HUES48 (cell line): ENCODE results near the gene TNFRSF18.

Experiments used
- H3K27ac ChIP-seq: one replicate; pipeline ENCODE4 v1.7.0; 2013; ENCODE audit warnings: low read depth, low read length, inconsistent platforms
- H3K27me3 ChIP-seq: 2 replicates; pipeline ENCODE4 v1.6.1; 2013; ENCODE audit warnings: mild to moderate bottlenecking, low read length; ENCODE audit not compliant: control insufficient read depth, insufficient read depth
- H3K36me3 ChIP-seq: 2 replicates; pipeline ENCODE4 v1.6.1; 2013; ENCODE audit warnings: low read length; ENCODE audit not compliant: control insufficient read depth, insufficient read depth
- H3K4me1 ChIP-seq: 2 replicates; pipeline ENCODE4 v1.6.1; 2013; ENCODE audit warnings: mild to moderate bottlenecking, low read length; ENCODE audit not compliant: control insufficient read depth, insufficient read depth
- H3K4me3 ChIP-seq: 2 replicates; pipeline ENCODE4 v1.5.1; 2013; ENCODE audit warnings: mild to moderate bottlenecking, low read depth, low read length
- H3K9ac ChIP-seq: 2 replicates; pipeline ENCODE4 v1.6.1; 2013; ENCODE audit warnings: mild to moderate bottlenecking, low read depth, low read length, moderate library complexity
- H3K9me3 ChIP-seq: 2 replicates; pipeline ENCODE4 v1.6.1; 2013; ENCODE audit warnings: low read length; ENCODE audit not compliant: control insufficient read depth, insufficient read depth

Gene TNFRSF18

GRCh38 chr1:1155258-1155657, 51.1 kb downstream of the TNFRSF18 start:
- H3K4me3 ChIP-seq: no peak overlapping the region
- H3K9ac ChIP-seq: no peak overlapping the region
- no peaks in the 10 kb centered on the region for H3K36me3 ChIP-seq
- H3K9me3 ChIP-seq: 0 out of 2 replicates have a peak, but pooled peaks cover 4% of the 10 kb centered on the region
- H3K4me1 ChIP-seq: peaks cover 3% of the 10 kb centered on the region; the same call in 1 of the 2 replicates
- no peaks in the 10 kb centered on the region; the same call in 1 of the 2 replicates for H3K27me3 ChIP-seq
- H3K27ac ChIP-seq: no peak overlapping the region

- Histone ChIP-seq H3K9ac (no peak overlapping the region), H3K9me3 (0 out of 2 replicates have a peak, but pooled peaks cover 4% of the 10 kb centered on the region), H3K4me3 (no peak overlapping the region), H3K27ac (no peak overlapping the region), H3K4me1 (peaks cover 3% of the 10 kb centered on the region; the same call in 1 of the 2 replicates), H3K36me3 (no peaks in the 10 kb centered on the region), H3K27me3 (no peaks in the 10 kb centered on the region; the same call in 1 of the 2 replicates)
These were observed 52.5 kb downstream of the TNFRSF18 start for GRCh38 chr1:1153874-1154273.
